ENCODE measurements around the gene OSTF1. TPM values are rescaled to one million over a fixed set of nuclear protein-coding genes. Genes with fewer than 3 reads are reported as not detected.

Gene OSTF1
- total and polyA plus RNA-seq, 2 experiments from 2014 or later = 15.6 to 24.0 TPM

- no peak for TF ChIP-seq ZNF462 (CRISPR knock-in tag; IDR thresholded peaks at IDR 0.05)
- no peak for TF ChIP-seq EZH2phosphoT487 (IDR thresholded peaks at IDR 0.05; ENCODE audit: unreplicated experiment)
These were observed 73.0 kb downstream of the OSTF1 start (continued) for GRCh38 chr9:75161116-75161857.

- DNase-seq (ENCODE audit: low spot score) (no peak), ATAC-seq (no peak)
- Histone ChIP-seq H3K9me2 (ENCODE audit: insufficient read depth) (no peaks in the 10 kb centered on the region), H3K4me2 (no peak overlapping the region), H3K4me1 (ENCODE audit: insufficient read depth) (peaks cover 2% of the 10 kb centered on the region; the same call in 1 of the 2 replicates), H3F3A (replicated peaks; ENCODE audit: low read depth) (no peaks in the 10 kb centered on the region), H3K79me2 (replicated peaks; ENCODE audit: insufficient read depth) (no peaks in the 10 kb centered on the region), H4K20me1 (replicated peaks; ENCODE audit: insufficient read depth) (no peaks in the 10 kb centered on the region), H3K4me3 (no peak overlapping the region), H2AFZ (no peak overlapping the region), H3K27me3 (ENCODE audit: insufficient read depth) (no peaks in the 10 kb centered on the region), H3K36me3 (ENCODE audit: insufficient read depth) (no peaks in the 10 kb centered on the region), H3K27ac (ENCODE audit: low read depth) (no peak overlapping the region)
- TF ChIP-seq JUNB (IDR thresholded peaks at IDR 0.05; ENCODE audit: unreplicated experiment) = no peak
- no peak for TF ChIP-seq CTCF (conservative IDR thresholded peaks at IDR 0.05; ENCODE audit: low read depth in 2 of 2)
- no peak for TF ChIP-seq POLR2AphosphoS5 (IDR thresholded peaks at IDR 0.05; ENCODE audit: low read depth)
- TF ChIP-seq REST (IDR thresholded peaks at IDR 0.05; ENCODE audit: unreplicated experiment) = no peak
- H3K27me3 Mint-ChIP-seq (ENCODE audit: insufficient read depth, low read depth, poor library complexity) = no peaks in the 10 kb centered on the region
- H3K9me3 Mint-ChIP-seq = peaks cover 10% of the 10 kb centered on the region; the same call in 1 of the 3 replicates
- no peaks in the 10 kb centered on the region; the same call in 2 of the 3 replicates for H3K36me3 Mint-ChIP-seq (ENCODE audit: low read depth)
- H3K4me3 Mint-ChIP-seq = no peak overlapping the region
- H3K27ac Mint-ChIP-seq = no peak overlapping the region
- peaks cover 1% of the 10 kb centered on the region; the same call in 2 of the 3 replicates for H3K4me1 Mint-ChIP-seq
These were observed 75.5 kb downstream of the OSTF1 start for GRCh38 chr9:75163764-75164163.
